ENCODE data around the gene SCAPER.

Gene SCAPER, protein sequence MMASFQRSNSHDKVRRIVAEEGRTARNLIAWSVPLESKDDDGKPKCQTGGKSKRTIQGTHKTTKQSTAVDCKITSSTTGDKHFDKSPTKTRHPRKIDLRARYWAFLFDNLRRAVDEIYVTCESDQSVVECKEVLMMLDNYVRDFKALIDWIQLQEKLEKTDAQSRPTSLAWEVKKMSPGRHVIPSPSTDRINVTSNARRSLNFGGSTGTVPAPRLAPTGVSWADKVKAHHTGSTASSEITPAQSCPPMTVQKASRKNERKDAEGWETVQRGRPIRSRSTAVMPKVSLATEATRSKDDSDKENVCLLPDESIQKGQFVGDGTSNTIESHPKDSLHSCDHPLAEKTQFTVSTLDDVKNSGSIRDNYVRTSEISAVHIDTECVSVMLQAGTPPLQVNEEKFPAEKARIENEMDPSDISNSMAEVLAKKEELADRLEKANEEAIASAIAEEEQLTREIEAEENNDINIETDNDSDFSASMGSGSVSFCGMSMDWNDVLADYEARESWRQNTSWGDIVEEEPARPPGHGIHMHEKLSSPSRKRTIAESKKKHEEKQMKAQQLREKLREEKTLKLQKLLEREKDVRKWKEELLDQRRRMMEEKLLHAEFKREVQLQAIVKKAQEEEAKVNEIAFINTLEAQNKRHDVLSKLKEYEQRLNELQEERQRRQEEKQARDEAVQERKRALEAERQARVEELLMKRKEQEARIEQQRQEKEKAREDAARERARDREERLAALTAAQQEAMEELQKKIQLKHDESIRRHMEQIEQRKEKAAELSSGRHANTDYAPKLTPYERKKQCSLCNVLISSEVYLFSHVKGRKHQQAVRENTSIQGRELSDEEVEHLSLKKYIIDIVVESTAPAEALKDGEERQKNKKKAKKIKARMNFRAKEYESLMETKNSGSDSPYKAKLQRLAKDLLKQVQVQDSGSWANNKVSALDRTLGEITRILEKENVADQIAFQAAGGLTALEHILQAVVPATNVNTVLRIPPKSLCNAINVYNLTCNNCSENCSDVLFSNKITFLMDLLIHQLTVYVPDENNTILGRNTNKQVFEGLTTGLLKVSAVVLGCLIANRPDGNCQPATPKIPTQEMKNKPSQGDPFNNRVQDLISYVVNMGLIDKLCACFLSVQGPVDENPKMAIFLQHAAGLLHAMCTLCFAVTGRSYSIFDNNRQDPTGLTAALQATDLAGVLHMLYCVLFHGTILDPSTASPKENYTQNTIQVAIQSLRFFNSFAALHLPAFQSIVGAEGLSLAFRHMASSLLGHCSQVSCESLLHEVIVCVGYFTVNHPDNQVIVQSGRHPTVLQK (N-terminal part only)

DNA sequence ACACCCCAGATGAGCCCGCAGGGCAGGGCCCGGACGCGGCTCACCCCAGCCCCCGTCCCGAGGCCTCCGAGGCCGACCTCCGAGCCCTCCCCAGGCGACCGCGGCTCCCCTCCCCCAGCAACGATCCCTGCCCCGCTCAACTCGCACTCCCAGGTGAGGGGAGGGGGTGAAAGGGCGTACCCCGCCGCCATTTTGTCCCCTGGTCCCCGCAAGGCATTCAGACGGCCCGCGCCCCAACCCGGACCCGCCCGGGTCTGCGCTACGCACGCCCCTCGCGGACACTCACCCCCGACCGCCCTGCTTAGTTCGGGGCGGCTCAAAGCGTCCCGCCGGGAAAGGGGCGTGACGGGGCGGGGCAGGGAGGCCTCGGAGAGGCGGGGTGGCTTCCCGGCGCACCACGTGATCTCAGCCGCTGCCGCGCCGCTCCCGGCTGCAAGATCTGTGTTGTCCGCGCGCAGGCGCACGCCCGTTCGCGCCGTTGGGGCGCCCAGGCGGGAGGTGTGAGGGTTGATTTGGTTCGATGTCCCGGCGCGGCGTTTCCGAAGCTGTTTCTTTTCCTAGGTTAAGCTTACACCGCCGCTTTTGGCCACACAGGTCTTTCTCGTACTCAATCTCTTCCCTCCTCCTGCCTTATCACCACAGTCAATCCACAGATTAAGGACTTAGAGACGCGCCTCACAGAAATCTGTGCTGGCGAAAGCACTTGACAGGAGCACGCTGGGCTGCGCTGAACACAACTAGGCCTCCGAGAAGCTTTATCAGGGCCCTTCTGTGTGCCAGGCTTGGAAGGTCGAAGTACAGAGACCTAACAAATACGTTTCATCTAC, at the start of gene SCAPER:
Gene SCAPER, minus strand, starts transcription at position 328 of the 827 bp plus-strand sequence. CDS start 21,523 bp downstream, outside the sequence.
- TF ChIP-seq, protein P1, sequence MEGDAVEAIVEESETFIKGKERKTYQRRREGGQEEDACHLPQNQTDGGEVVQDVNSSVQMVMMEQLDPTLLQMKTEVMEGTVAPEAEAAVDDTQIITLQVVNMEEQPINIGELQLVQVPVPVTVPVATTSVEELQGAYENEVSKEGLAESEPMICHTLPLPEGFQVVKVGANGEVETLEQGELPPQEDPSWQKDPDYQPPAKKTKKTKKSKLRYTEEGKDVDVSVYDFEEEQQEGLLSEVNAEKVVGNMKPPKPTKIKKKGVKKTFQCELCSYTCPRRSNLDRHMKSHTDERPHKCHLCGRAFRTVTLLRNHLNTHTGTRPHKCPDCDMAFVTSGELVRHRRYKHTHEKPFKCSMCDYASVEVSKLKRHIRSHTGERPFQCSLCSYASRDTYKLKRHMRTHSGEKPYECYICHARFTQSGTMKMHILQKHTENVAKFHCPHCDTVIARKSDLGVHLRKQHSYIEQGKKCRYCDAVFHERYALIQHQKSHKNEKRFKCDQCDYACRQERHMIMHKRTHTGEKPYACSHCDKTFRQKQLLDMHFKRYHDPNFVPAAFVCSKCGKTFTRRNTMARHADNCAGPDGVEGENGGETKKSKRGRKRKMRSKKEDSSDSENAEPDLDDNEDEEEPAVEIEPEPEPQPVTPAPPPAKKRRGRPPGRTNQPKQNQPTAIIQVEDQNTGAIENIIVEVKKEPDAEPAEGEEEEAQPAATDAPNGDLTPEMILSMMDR (IDR thresholded peaks at IDR 0.05; ENCODE audit: control extremely low read depth, extremely low read depth, low read depth, missing control alignments), result no peak
- DNase-seq (ENCODE audit: extremely low spot score), result peak; percentile 96
- CTCF ChIA-PET, result no interaction called here
- POLR2A ChIA-PET, result no interaction called here

DNA sequence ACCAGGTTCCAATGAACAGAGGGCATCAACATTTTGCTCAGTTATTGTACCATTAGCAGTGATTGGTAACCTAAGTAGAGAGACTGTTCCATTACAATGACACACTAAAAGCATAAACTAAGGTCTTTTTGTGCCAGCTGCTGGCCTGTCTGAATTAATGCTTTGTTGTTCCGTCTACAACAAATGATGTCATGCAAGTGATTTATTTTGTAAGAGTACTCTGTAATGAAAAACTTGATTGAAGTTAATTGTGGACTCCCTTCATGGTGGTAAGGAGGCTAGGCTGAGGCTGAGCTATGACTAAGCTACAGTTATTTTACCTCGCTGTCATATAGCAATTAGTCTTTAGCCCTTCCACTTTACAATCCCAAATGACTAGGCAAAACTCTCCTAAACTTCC, 49.6 kb upstream of the SCAPER start:
- ChIA-PET CTCF (interaction anchor here (1.0 to 2.5 kb wide), 3 partner anchors 9 to 18 kb away, joined by 4 to 8 read pairs (median 7); no protein-coding TSS in a partner anchor), POLR2A (no interaction called here)
- no peak for DNase-seq (ENCODE audit: extremely low spot score)
- TF ChIP-seq, protein P1 (IDR thresholded peaks at IDR 0.05; ENCODE audit: control extremely low read depth, extremely low read depth, low read depth, missing control alignments), result no peak

DNA sequence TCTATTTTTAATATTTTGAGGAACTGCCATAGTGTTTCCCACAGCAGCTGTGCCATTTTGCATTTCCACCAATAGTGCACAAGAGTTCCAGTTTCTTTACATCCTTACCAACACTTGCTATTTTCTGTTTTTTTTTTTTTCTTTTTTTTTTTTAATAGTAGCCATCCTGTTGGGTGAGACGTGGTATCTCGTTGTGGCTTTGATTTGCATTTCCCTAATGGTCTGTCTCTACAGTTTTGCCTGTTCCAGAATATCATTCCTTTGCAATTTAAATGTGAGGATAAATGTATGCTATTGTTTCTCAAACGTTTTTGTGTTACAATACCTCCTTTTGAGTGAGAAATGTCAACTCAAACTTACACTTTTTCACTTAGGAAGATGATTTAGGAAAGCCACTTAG, 48.8 kb upstream of the SCAPER start:
- CTCF ChIA-PET, result interaction anchor here (1.0 to 2.5 kb wide), 3 partner anchors 8 to 19 kb away, joined by 4 to 8 read pairs (median 7); no protein-coding TSS in a partner anchor

DNA sequence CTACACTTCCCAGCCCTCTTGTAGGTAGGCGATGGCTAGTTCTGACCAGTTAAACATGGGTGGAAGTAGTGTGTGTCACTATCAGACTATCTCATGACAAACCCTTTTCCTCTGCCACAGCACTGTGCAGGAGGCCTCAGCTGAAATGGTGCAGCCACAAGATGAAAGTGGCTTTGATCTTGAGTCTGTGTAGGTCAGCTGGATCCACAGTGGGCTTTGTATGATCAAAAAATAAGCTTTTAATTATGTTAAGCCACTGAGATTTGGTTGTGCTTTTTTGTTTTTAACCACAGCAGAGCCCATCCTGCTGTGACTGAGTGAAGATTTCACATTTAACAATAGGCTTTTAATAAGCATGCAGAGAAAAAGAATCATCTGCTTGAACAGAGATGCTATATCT, 46.1 kb upstream of the SCAPER start:
- DNase-seq (ENCODE audit: extremely low spot score), result no peak
- TF ChIP-seq, protein P1 (IDR thresholded peaks at IDR 0.05; ENCODE audit: control extremely low read depth, extremely low read depth, low read depth, missing control alignments), result no peak
- POLR2A ChIA-PET, result no interaction called here
- CTCF ChIA-PET, result interaction anchor here (1.3 to 1.6 kb wide), 3 partner anchors 9 to 592 kb away, joined by 3 to 5 read pairs (median 5); no protein-coding TSS in a partner anchor

More for the DNA sequence above, 48.8 kb upstream of the SCAPER start:
- TF ChIP-seq, protein P1 (IDR thresholded peaks at IDR 0.05; ENCODE audit: control extremely low read depth, extremely low read depth, low read depth, missing control alignments), result no peak
- POLR2A ChIA-PET, result no interaction called here
- DNase-seq (ENCODE audit: extremely low spot score), result no peak

DNA sequence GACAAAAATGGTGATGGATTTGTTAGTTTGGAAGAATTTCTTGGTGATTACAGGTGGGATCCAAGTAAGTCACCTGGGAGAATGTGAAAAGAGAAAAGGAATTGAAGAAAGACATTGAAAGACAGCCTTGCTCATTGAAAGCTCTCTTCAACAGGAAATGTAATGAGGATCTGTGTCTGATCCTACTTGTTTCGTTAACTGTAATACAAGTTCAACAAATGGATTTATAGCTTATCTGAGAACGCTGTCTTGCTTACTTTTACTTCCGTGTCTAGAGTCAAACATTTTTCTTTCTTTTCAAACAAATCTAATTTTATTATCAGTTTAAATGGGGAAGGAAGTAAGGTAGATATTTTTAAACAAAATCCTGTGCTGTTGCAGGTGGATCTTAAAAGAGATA, 42.3 kb upstream of the SCAPER start:
- TF ChIP-seq, protein P1 (IDR thresholded peaks at IDR 0.05; ENCODE audit: control extremely low read depth, extremely low read depth, low read depth, missing control alignments), result no peak
- ChIA-PET CTCF (interaction anchor here (1.1 to 2.9 kb wide), 3 partner anchors 16 to 549 kb away, joined by 3 to 9 read pairs (median 6); partner anchors contain the start of gene RCN2), POLR2A (no interaction called here)
- DNase-seq (ENCODE audit: extremely low spot score), result no peak
